ENCODE measurements around the gene SLC25A22. TPM values are rescaled to one million over a fixed set of nuclear protein-coding genes. Genes with fewer than 3 reads are reported as not detected.

The SLC25A22 gene
- total RNA-seq, 1 donor: 16.8 TPM

DNA sequence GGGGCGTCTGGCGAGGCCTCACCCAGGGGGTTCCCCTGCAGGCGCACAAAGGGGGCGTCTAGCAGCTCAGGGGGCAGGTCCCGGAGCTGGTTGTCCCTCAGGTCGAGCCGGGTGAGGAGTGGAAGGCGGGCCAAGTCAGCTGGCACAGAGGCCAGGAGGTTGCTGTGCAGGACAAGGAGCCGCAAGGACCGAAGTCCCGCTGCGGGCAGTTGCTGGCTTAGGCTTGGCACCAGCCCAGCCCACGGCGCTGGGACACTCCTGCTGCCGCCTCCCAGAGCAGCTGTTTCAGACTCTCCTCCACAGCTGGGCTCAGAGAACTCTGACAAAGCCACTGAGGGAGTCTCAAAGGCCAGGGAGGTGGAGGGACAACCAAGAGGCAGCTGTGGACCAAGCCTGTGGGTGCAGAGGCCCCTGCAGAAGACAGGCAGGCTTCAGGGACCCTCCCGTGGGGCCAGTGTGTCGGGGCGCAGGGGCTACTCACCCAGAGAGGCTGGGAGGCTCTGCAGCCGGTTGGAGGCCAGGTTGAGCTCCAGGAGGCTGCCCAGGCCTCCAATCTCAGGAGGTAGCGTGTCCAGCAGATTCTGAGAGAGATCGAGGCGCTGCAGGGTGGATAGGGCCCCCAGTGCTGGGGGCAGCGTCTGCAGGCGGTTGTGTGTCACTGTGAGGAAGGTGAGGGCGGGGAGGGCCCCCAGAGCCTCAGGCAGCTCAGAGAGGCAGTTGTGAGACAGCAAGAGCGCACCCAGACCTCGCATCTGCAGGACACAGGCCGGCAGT, 4.8 kb upstream of the SLC25A22 start:
- TF ChIP-seq, protein P1, sequence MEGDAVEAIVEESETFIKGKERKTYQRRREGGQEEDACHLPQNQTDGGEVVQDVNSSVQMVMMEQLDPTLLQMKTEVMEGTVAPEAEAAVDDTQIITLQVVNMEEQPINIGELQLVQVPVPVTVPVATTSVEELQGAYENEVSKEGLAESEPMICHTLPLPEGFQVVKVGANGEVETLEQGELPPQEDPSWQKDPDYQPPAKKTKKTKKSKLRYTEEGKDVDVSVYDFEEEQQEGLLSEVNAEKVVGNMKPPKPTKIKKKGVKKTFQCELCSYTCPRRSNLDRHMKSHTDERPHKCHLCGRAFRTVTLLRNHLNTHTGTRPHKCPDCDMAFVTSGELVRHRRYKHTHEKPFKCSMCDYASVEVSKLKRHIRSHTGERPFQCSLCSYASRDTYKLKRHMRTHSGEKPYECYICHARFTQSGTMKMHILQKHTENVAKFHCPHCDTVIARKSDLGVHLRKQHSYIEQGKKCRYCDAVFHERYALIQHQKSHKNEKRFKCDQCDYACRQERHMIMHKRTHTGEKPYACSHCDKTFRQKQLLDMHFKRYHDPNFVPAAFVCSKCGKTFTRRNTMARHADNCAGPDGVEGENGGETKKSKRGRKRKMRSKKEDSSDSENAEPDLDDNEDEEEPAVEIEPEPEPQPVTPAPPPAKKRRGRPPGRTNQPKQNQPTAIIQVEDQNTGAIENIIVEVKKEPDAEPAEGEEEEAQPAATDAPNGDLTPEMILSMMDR (IDR thresholded peaks at IDR 0.05; ENCODE audit: insufficient read depth, low read depth, low read length): no peak
- DNase-seq (ENCODE audit: low read depth): no peak
- H3K4me3 ChIP-seq (ENCODE audit: low read depth, low read length): no peak overlapping the region

DNA sequence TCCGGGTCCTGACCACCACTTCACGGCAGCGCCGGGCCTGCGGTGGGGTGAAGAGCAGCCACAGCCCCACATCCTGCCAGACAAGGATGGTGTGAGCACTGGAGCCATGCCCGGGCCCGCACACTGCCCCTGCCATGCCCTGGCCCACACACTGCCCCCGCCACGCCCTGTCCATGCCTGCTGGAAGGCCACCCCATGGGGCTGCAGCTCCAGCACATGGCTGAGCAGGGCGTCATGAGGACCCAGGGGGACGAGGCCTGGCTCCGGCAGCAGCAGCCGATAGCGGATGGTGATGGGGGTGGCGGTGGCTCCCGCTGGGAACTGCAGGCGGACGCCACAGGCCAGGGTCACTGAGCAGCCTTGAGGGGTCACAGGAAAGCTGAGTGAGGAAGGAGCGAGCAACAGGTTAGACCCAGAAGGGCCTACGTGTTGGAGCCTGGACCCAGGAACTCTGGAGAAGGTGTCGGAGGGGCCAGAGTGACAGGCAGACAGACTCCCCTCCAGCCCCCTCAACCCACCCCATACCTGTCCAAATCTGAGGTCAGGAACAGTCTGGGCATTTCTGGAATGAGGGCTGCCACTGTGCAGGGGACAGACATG, 4.0 kb upstream of the SLC25A22 start:
- no peak overlapping the region for H3K4me3 ChIP-seq (ENCODE audit: low read depth, low read length)
- DNase-seq (ENCODE audit: low read depth): no peak
- TF ChIP-seq, protein P1 (IDR thresholded peaks at IDR 0.05; ENCODE audit: insufficient read depth, low read depth, low read length): no peak

DNA sequence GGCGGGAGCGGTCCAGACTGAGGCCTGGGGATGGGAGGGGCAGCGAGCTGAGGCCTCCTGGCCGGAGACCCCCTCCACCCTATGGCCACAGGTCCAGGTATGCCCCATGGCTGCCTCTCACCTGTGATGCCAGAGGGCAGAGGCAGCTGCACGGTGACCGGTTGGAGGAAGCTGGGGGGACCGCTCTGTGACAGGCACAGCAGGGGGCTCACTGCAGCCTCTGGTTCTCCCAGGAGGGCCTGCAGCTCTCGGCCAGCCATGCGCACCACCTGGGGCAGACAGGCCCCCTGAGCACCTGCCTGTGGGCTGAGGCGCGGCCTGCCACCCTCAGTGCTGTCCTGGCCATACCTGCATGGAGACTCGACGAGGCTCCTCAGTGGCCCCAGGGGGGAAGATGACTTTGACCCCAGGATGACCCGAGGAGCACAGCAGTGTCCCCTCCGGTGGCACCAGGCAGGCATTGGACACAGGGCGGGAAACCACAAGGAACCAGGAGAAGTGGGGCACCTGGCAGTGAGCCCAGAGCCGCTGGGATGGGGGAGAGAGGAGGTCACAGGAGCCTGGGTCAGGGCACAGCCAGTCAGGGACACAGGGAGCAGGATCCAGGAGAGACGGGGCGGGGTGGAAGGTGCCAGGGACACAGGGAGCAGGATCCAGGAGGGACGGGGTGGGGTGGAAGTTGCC, 3.2 kb upstream of the SLC25A22 start:
- no peak for DNase-seq (ENCODE audit: low read depth)
- TF ChIP-seq, protein P1 (IDR thresholded peaks at IDR 0.05; ENCODE audit: insufficient read depth, low read depth, low read length): no peak
- H3K4me3 ChIP-seq (ENCODE audit: low read depth, low read length): no peak overlapping the region

DNA sequence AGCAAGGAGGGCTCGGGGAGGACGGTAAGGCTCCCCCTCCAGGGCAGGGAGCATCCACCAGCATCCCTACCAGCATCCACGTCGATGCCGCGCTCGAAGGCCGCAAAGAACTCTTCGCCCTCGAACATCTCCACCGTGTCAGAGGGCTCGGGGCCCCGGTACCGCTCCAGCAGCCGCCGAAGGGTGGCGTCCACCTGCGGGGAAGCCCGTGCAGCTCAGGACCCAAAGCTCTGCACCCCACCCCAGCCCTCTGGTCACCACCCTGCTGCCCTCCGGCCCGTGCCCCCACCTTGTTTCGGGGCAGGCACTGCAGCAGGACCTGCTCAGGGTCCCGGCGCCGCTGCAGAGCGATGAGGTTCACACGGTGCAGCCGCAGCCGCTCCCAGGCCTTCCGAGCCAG, 2.4 kb upstream of the SLC25A22 start:
- DNase-seq (ENCODE audit: low read depth): no peak
- H3K4me3 ChIP-seq (ENCODE audit: low read depth, low read length): no peak overlapping the region
- TF ChIP-seq, protein P1 (IDR thresholded peaks at IDR 0.05; ENCODE audit: insufficient read depth, low read depth, low read length): no peak

DNA sequence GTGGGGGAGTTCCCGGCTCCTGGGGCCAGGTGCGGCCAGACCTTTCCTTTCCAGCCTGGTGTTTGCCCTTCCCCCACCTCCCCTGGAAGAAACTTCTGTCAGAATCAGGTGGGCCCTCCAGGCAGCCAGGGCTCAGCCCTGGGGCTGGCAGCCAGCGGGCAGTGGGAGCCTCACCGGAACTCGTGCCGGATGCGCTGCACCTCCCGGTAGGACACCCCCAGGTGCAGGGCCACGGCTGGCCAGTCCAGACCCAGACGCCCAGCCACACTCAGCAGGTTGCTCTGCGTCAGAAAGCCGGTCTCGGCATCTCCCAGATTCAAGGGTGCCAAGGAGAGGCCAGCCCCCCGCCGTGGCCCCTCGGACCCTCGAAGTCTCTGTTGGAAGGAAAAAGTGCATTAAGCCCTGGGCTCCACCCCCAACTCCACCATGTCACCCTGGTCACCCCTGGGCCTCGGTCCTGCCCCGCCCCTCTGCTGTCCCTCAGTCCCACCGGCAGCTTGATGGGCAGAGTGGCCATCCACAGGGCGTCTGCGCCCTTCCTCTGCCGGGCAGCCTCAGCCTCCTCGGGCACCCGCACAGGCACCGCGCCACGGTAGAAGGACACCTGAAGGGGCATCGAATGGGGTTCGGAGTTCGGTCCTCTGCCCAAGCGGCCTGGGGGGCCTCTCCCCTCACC, 1.7 kb upstream of the SLC25A22 start:
- H3K4me3 ChIP-seq (ENCODE audit: low read depth, low read length): no peak overlapping the region
- TF ChIP-seq, protein P1 (IDR thresholded peaks at IDR 0.05; ENCODE audit: insufficient read depth, low read depth, low read length): no peak
- DNase-seq (ENCODE audit: low read depth): no peak

DNA sequence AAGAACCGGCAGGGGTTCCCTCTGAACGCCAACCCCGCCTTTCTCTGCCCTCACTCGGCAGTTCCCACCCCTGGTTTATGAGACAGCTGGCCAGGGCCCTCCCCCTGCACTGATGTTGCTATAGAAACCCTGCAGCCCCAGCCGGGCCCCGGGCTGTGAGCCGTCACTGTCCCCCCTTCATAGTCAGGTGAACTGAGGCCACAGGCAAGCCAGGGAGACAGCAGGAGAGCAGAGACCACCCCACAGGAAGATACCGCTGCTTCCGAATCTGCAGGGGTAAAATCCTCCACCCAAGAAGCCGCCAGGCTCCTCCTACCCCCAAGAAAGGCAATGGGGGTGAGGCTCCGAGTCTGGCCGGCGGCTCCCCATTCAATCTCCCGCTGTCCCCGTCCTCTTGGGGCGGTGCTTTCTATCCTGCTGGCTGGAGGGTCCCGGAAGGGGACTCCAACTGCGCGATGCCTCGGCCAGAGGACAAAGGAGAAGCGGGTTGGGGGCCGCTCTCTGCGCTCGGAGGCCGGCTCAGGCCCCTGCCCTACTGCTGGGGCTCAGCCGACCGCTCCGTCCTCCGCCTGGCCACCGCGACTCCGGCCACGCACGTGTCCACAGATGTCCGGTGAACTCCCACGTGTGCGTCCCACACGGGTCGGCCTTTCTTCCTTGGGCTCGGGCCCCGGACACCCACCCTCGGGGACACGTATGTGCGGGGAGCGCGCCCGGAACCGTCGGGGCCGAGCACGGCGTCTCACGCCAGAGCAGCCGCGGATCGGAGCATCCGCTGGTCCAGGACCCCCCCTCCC, 587 bp downstream of the SLC25A22 start:
- peak overlapping the region; percentile 74 for H3K4me3 ChIP-seq (ENCODE audit: low read depth, low read length)
- TF ChIP-seq, protein P1 (IDR thresholded peaks at IDR 0.05; ENCODE audit: insufficient read depth, low read depth, low read length): no peak
- peak; percentile 91 for DNase-seq (ENCODE audit: low read depth)

Data from fibroblast of villous mesenchyme (primary cell).